HG03469 (cell line): Measurements from ENCODE around the gene LINGO1.

Source experiments
- ATAC-seq: cut with Tn5 transposase; IDR thresholded peaks from one replicate; pipeline ENCODE4 v1.9.1; 2021; ENCODE audit warnings: mild to moderate bottlenecking, moderate library complexity, moderate number of reproducible peaks; ENCODE audit not compliant: unreplicated experiment

LINGO1 gene

GRCh38 chr15:77574521-77575202 lies 58.0 kb downstream of the LINGO1 start:
- ATAC-seq: no peak

GRCh38 chr15:77573802-77574201 lies 58.9 kb downstream of the LINGO1 start:
- ATAC-seq: no peak

- ATAC-seq: no peak
Observed at GRCh38 chr15:77572186-77572585, 60.5 kb downstream of the LINGO1 start.

- no peak for ATAC-seq
Observed at GRCh38 chr15:77571741-77572140, 61.0 kb downstream of the LINGO1 start.

GRCh38 chr15:77571181-77571580 lies 61.5 kb downstream of the LINGO1 start:
- no peak for ATAC-seq

- no peak for ATAC-seq
Observed at GRCh38 chr15:77569729-77570125, 63.0 kb downstream of the LINGO1 start.

GRCh38 chr15:77568973-77569728 lies 63.6 kb downstream of the LINGO1 start:
- ATAC-seq: no peak

GRCh38 chr15:77568014-77568972 lies 64.4 kb downstream of the LINGO1 start:
- ATAC-seq: no peak

GRCh38 chr15:77567202-77567601 lies 65.5 kb downstream of the LINGO1 start:
- no peak for ATAC-seq

- no peak for ATAC-seq
Observed at GRCh38 chr15:77566092-77566491, 66.6 kb downstream of the LINGO1 start.

GRCh38 chr15:77565378-77565915 lies 67.3 kb downstream of the LINGO1 start:
- no peak for ATAC-seq

- no peak for ATAC-seq
Observed at GRCh38 chr15:77564938-77565337, 67.8 kb downstream of the LINGO1 start.

- ATAC-seq: no peak
Observed at GRCh38 chr15:77564341-77564740, 68.4 kb downstream of the LINGO1 start.

GRCh38 chr15:77563623-77564156 lies 69.0 kb downstream of the LINGO1 start:
- ATAC-seq: no peak
